ENCODE results near the gene AUP1.

AUP1 gene

DNA sequence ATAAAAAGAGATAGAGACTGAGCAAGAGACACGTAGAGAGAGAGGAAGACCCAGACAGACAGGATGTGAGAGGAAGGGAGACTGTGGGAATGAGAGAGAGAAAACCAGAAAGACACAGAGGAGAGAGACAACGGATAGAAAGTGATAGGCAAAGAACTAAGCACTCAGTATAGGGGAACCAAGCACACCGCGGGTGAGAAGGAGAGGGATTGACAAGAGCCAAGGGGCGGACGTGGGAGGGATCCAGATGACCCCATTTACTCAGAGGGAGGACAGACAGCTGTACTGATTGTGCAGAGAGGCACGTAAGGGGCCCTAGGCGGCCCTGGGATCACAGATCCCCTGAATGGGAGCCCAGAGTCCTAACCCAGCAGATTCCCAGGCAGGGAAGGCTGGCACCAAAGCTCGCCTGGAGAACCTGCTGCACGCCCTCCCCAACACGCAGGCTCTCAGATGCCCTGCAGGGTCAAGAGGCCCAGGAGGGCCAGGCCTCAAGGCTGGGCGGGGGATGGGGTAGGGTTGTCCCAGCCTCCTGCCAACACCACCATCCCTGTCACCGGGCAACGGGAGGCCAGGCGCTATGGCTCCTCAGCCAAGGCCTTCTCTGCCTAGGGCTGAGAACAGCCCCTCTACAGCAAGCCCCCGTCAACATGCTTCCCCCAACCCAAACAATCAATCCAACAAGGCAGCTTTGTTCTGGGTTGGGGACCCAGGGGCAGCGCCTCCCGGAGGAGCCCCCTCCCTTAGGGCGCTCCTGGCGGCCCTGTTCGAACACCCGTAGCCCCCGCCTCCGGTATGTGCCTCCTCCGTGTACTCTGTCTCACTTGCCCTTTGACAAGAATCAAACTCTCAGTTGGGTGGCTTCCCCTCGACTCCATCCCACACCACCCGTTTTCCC, 23.7 kb upstream of the AUP1 start:
- no peak for TF ChIP-seq CTCF (conservative IDR thresholded peaks at IDR 0.05; ENCODE audit: control insufficient read depth, insufficient read depth, low read depth, low read length)
- peak; percentile 32 for DNase-seq (ENCODE audit: low read depth)
- H3K4me3 ChIP-seq (ENCODE audit: control insufficient read depth, low read depth, low read length) = peak overlapping the region; percentile 98

- DNase-seq (ENCODE audit: low read depth) = no peak
- no peak for TF ChIP-seq CTCF (conservative IDR thresholded peaks at IDR 0.05; ENCODE audit: control insufficient read depth, insufficient read depth, low read depth, low read length)
- peak overlapping the region; percentile 98 for H3K4me3 ChIP-seq (ENCODE audit: control insufficient read depth, low read depth, low read length)
These were observed 22.7 kb upstream of the AUP1 start for GRCh38 chr2:74551942-74552913.

- H3K4me3 ChIP-seq (ENCODE audit: control insufficient read depth, low read depth, low read length) = no peak overlapping the region
- no peak for TF ChIP-seq CTCF (conservative IDR thresholded peaks at IDR 0.05; ENCODE audit: control insufficient read depth, insufficient read depth, low read depth, low read length)
- no peak for DNase-seq (ENCODE audit: low read depth)
These were observed 22.0 kb upstream of the AUP1 start for GRCh38 chr2:74551530-74551929.

DNA sequence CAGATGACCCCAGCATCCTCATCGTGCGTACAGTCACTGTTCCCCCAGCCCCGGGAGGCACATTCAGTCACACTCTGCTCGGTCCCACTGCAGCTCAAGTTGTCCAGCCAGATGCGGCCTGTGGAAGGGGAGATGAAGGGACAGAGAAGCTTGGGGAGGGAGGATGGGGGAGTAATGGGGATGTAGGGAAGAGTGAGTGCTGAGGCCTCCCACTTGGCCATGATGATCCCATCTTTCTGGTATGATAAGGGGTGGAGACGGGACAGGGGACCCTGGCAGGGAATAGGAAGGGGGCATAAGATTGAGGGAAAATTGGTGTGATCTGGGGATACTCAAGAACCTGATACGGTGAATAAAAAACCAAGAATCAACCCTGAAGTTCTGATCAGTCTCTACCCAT, 20.7 kb upstream of the AUP1 start:
- no peak for TF ChIP-seq CTCF (conservative IDR thresholded peaks at IDR 0.05; ENCODE audit: control insufficient read depth, insufficient read depth, low read depth, low read length)
- no peak overlapping the region for H3K4me3 ChIP-seq (ENCODE audit: control insufficient read depth, low read depth, low read length)
- no peak for DNase-seq (ENCODE audit: low read depth)

DNA sequence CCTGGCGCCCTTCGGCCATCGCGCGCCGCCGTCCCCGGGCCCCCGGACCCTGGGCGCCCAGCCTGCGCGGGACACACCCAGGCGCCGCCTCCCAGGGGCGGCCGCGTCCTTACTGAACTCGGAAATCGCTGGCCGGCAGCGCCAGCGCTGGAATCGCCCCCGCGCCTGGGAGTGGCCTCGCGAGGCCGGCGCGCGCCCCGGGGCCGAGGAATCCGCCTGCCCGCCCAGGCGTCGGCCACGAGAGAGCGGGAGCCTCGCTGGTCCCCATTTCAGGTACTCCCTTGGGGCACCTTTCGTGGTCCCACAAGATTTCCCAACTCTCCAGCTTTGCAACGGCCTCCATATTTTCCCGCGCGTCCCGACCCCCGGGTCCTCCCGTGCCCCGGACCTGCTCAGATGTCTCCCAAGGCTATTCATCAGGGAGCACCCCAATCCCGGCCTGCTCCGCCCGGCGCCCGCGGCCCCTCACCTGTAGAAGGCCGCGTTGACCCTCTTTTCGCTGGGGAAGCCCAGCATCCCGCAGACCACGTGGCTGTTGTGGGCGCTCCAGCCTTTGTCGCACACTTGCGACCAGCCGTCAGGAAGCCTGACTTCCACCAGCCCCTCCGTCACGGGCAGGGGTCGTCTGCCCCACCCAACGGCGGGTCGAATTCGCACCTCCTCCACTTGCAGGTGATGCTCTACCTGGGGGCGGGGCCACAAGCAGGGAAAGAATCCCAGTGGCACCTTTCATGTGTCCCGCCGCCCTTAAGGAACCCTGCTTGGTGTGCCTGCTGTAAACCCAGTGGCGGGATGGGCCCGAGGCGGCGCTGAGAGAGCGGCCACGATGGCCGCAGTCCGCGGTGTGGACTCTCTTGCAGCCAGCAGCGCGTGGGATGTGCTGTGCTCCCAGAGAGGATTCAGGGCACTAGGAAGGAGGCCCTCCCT, 19.7 kb upstream of the AUP1 start:
- DNase-seq (ENCODE audit: low read depth) = peak; percentile 62
- TF ChIP-seq CTCF (conservative IDR thresholded peaks at IDR 0.05; ENCODE audit: control insufficient read depth, insufficient read depth, low read depth, low read length) = no peak
- H3K4me3 ChIP-seq (ENCODE audit: control insufficient read depth, low read depth, low read length) = peak overlapping the region; percentile 63
